ENCODE measurements around the gene FIZ1.

The FIZ1 gene

DNA sequence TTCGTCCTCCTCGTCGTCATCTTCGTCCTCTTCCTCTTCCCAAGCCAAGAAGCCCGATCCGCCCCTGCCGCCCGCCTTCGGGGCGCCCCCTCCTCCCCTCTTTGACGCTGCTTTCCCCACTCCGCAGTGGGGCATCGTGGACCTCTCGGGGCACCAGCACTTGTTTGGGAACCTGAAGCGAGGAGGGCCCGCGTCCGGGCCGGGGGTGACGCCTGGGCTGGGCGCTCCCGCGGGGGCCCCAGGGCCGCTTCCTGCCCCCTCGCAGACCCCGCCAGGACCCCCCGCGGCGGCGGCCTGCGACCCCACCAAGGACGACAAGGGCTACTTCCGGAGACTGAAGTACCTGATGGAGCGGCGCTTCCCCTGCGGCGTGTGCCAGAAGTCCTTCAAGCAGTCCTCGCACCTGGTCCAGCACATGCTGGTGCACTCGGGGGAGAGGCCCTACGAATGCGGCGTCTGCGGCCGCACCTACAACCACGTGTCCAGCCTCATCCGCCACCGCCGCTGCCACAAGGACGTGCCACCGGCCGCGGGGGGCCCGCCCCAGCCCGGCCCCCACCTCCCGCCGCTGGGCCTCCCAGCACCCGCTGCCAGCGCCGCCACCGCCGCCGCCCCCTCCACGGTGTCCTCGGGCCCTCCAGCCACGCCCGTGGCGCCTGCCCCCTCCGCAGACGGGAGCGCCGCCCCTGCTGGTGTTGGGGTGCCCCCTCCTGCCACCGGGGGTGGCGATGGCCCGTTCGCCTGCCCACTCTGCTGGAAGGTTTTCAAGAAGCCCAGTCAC is 14.8 kb upstream of the FIZ1 start:
- no peak for DNase-seq

DNA sequence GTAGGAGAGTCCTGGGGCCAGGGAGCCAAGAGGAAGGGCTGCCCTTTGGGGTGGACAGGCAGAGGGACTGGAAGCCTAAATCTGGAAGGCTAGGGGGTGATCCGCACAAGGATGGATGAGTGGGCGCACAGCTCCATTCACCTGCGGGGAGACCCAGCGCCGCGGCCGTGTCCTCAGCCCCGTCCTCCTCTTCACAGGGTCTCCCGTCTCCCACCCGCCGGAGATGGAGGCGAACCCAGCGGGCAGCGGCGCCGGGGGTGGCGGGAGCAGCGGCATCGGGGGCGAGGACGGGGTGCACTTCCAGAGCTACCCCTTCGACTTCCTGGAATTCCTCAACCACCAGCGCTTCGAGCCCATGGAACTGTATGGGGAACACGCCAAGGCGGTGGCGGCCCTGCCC is 14.1 kb upstream of the FIZ1 start:
- DNase-seq: no peak

- DNase-seq: no peak
Observed at GRCh38 chr19:55611983-55612645, 12.8 kb upstream of the FIZ1 start.

- DNase-seq: no peak
Observed at GRCh38 chr19:55611300-55611982, 12.1 kb upstream of the FIZ1 start.

DNA sequence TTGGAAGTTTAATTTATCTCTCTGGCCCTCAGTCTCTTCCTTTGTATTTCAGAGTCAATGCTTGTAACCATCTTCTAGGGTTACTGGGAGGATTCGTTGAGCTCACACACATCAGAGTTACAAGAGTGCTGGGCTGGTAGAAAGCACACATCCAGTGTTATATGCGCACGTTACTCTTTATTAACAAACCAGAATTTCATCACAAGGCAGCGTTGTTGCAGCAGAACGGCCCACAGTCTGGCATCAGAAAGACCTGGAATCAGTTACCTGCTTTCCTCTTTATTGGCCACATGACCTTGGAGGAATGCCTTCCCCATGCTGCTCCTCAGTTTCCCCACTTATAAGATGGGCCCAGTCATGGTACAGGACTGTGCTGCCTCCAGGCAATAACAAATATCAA is 10.0 kb upstream of the FIZ1 start:
- no peak for DNase-seq

GRCh38 chr19:55606817-55607216 is 7.5 kb upstream of the FIZ1 start:
- DNase-seq: no peak

GRCh38 chr19:55606471-55606787 is 7.1 kb upstream of the FIZ1 start:
- DNase-seq: no peak

DNA sequence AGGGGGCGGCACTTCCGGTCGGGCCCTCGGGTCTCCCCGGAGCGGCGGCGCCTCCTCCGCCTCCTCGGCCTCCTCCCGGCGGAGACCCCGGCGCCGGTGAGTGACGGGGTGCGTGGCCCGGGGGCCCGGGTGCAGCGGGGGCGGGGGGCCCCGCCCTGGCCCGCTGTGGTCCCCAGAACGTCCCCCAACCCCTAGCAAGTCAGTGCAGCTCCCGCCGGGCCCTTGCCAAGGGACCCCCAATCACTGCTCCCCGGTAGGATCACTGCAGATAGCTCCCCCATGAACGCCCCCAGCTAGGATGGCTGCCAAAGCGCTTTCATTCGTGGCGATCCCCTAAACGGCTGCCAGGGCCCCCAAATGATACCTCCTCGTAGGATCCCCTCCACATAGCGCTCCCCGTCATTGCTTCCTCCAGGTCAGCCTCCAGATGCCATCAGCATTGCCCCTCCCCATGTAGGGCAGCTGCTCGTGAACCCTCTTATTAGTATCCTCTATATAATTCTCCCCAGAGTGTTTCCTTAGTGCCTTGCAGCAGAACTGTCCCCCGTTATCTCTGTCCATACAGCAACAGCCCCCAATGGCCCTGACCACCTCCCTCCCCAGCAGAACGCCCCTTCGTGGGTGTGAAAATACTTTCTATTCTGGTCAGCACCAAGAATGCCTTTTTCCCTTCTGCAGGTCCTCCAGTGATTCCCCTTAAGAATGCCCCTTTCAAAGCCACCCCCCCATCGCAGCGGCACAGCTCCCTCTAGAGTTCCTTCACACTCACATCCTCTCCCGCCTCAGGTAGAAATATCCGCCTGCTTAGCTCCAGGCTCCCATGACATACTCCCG is 6.5 kb upstream of the FIZ1 start, which contains the start of gene ZNF865:
ZNF865 (plus strand) TSS at position 11 of the 834 bp plus-strand sequence. CDS start 7,972 bp downstream, outside the sequence.
- DNase-seq: peak in 52 of 58 donors; percentile 20 to 80 (median 45)

DNA sequence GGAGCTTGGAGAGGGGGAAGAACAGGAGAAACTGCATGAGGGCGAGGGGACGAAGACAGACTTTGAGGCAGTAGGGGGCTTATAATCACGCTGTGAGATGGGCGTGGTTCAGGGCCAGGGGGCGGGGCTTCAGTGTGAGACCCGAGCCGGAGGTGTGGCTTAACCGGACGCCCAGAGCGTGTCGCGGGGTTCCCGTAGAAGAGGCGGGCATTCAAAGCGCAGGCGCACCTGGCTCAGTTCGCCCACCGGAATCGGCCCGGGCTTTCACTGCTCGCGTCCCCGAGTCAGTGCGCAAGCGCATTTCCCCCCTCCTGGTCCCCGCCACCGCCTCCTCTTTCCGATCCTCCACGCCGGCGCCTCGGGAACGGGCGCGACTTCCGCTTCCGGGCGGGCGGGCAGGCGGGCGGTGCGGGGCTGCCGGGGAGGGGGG is 5.9 kb upstream of the FIZ1 start:
- peak; percentile 60 to 98 (median 94) for DNase-seq

- no peak for DNase-seq
Observed at GRCh38 chr19:55603581-55604292, 4.4 kb upstream of the FIZ1 start.

DNA sequence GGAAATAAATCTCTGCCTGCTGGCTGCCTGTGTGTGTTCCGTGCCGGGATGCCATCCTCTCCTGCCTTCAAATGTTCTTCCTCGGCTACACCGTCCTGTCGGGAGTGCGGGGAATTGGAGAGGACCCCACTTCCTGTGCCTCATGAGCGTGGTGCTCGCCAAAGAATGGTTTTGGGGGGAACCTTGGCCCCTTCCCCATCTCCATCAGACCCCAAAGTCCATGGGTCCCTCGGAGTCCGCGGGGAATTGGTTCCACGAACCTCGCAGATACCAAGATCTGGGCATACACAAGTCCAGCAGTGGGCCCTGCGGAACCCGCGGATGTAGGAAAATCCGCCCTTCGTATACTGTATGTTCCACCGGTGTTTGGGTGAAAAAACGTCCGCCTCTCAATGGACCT is 3.8 kb upstream of the FIZ1 start:
- DNase-seq: no peak

DNA sequence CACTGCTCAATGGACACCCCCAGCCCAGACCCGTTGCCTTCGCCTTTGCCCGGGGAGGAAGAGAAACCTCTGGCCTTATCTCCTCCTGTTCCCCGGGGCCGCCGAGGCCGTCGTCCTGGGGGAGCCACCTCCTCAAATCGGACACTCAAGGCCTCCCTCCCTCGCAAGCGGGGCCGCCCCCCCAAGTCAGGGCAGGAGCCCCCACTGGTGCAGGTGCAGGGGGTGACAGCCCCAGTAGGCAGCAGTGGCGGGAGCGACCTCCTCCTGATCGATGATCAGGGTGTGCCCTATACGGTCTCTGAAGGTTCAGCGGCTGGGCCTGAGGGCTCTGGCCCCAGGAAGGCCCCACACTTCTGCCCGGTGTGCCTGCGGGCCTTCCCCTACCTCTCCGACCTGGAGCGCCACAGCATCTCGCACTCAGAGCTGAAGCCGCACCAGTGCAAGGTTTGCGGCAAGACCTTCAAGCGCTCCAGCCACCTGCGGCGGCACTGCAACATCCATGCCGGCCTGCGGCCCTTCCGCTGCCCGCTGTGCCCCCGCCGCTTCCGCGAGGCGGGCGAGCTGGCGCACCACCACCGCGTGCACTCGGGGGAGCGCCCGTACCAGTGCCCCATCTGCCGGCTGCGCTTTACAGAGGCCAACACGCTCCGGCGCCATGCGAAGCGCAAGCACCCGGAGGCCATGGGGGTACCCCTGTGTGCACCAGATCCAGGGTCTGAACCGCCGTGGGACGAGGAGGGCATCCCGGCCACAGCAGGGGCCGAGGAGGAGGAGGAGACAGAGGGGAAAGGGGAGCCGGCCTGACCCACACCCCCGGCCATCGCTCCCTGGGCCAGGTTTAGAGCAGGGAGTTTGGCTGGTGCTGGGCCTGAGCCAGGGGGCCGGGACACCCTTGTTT is 3.0 kb upstream of the FIZ1 start:
- DNase-seq: no peak

DNA sequence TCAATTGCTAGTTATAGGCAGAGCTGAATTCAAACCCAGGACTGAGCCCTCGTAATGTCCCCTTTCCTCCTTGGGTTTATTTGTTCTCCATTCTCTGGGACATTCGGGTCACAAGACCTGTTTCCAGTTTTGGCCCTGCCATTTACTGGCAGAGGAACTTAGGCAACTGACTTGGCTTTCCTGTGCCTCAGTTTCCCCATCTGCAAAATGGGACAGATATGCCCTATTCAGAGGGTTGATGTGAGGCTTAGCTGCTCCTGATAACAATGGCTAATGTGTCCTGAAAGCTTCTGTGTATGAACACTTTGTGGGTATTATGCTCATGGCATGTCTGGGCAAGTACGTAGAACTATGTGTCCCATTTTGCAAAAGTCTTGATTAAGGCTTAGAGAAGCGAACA is 1.8 kb upstream of the FIZ1 start:
- DNase-seq: no peak

GRCh38 chr19:55600662-55601028 is 1.3 kb upstream of the FIZ1 start:
- no peak for DNase-seq

DNA sequence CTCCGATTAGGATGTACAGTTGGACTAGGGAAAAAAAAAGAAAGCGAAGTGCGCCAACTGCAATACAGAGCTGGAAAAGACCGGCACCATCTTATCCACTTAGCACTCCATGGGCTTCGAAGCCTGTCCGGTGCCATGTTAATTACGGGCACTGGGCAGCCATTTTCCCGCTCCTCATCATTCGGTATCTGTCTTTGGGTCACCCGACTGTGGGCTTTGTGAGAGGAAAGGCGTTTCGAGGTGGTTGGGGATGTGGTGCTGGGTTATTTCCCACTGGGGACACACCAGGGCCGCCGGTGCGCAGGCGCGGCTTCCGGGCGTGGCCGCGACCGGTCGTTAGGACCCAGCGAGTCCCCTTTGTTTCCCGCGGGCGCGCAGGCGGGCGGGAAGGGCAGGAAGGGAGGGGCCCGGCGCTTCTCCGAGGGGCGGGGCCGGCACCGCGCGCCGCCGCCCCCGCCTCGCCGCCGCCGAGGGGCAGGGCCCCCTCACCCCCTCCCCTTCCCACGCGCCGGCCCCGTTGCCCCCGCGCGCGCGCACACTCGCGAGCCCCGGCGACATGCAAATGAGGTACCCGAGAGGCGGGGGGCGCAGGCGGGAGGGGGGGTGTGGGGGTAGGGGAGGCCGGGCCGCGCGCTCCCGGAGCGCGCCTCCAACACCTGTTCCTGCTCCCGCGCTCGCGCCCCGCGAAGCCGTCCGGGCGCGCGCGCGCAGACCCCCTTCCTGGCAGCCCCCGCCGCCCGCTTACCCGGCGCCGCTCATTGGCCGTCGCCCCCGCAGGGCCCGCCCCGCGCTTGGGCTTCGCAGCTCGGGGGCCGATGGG is 735 bp upstream of the FIZ1 start, which contains the start of gene ZNF524:
ZNF524 (plus strand) TSS at position 447 of the 820 bp plus-strand sequence. CDS start 1,825 bp downstream, outside the sequence.
- DNase-seq: peak; percentile 76 to 99 (median 93)

DNA sequence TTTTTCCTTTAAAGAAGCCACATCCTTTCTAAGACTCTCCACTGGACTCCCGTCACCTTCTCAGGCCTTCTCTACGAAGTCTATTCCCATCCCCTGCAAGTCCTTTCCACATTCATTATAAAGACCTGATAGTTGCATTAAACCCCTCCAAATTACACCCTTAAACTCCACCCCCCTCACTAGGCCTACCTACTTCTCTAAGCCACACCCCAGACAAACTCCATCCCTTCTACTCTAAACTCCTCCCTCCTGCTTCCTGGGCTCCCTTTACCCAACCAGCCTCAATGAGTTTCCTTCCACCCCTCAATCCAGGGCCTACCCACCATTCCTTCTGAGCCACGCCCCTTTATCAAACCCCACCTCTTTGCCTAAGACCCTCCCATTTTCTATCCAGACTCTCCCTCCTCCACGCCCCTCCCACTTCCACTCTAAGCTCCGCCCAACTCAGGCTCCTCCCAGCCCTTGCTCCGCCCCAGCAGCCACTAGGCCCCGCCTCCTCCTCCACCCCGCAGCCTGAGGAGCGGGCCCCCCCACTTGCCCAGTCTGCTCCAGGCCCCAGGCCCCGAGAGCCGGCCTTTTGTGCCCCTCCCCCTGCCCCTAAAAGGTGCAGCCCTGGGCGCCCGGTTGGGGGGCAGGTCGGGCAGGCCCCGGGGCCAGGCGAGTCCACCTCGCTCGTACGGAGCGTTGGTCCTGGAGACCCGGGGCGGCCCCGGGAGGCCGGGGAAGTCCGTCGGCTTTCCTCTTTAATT is 424 bp downstream of the FIZ1 start:
- DNase-seq: peak in 57 of 58 donors; percentile 53 to 96 (median 90)

- no peak for DNase-seq
Observed at GRCh38 chr19:55598034-55598433, 1.3 kb downstream of the FIZ1 start.

- no peak for DNase-seq
Observed at GRCh38 chr19:55597501-55597921, 1.8 kb downstream of the FIZ1 start.

All from anterior cingulate cortex (tissue), 58 donors.